Activated T-helper 1 cell treated with anti-CD3 and anti-CD28 coated beads, Interleukin-2, amount 50 U/mL, for 16 hours (primary cell): ENCODE data around the gene GPR37L1.
"Not testable (repeated sequence)": the region's sequence is repeated elsewhere in the genome, so short reads cannot be mapped to it uniquely, and the experiment has no call there.

ENCODE experiments used
- DNase-seq, 2 donors: peaks; one replicate each; pipeline ENCODE4 v3.0.0-alpha.2; 2020; ENCODE audit warnings: low read depth in 1 of 2, low spot score in 1 of 2

Gene GPR37L1

DNA sequence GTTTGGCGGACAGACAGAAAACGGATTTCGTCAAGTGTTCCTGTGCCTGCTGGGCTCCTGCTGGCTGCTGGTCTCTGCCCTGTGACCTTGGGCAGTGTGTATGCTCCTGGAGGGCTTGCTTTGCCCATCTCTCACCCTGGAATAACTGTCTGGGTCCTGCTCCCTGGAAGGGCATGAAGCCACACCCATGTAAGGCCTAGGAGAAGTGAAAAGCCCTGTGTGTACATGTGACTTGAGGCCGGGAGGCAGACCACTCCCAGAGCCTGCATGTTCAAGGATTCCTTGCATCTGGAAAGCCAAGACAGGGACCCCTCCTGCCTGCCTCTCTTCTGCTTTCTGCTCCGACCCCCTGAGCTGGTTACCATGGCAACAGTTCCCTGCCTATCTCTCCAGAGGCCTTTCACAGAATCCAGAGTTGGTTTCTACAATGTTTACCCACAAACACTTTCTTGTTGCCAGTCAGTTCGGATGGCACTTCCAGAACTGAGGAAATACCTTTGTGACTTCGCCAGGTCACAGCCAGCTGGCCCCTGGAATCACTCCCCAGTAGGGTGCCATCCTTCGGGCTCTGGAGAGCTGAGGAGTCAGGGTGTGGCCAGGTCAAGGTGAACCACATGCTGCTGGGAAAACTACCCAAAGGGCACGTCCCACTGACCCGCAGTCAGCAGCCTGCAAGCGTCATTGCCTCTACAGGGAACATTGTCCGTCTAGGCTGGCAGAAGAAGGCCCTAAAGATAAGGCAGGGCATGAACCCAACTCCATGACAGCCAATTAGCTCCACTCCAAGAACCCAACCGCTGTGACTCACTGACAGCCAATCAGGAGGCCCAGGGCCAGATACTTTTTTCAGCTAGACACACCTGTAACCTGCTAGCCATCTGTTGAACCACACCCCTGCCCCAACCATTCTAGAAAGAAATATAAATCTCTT lies 14.7 kb upstream of the GPR37L1 start:
- DNase-seq = no peak

DNA sequence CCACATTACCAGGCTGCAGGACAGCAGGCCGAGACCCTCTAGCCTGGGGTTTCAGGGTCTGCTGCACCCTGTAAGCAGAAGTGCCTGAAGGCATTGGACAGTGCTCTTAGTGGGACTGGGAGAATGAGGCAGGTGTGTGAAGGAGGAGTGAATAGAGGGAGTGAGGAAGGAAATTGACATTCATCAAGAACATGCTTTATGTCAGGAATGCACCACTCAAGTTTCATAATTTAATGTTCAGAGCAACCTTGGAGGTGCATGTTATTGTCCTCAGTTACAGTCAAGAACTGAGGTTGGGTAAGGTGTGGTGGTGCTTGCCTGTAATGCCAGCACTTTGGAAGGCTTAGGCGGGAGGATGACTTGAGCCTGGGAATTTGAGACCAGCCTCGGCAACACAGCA lies 11.7 kb upstream of the GPR37L1 start:
- DNase-seq = no peak

DNA sequence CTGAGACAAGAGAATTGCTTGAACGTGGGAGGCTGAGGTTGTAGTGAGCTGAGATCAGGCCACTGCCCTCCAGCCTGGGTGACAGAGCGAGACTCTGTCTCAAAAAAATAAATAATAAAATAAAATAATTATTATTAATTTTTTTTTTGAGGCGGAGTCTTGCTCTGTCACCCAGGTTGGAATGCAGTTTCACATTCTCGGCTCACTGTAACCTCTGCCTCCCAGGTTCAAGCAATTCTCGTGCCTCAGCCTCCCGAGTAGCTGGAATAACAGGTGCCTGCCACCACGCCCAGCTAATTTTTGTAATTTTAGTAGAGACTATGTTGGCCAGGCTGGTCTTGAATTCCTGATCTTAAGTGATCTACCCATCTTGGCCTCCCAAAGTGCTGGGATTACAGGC lies 11.1 kb upstream of the GPR37L1 start:
- DNase-seq = not testable (repeated sequence)

DNA sequence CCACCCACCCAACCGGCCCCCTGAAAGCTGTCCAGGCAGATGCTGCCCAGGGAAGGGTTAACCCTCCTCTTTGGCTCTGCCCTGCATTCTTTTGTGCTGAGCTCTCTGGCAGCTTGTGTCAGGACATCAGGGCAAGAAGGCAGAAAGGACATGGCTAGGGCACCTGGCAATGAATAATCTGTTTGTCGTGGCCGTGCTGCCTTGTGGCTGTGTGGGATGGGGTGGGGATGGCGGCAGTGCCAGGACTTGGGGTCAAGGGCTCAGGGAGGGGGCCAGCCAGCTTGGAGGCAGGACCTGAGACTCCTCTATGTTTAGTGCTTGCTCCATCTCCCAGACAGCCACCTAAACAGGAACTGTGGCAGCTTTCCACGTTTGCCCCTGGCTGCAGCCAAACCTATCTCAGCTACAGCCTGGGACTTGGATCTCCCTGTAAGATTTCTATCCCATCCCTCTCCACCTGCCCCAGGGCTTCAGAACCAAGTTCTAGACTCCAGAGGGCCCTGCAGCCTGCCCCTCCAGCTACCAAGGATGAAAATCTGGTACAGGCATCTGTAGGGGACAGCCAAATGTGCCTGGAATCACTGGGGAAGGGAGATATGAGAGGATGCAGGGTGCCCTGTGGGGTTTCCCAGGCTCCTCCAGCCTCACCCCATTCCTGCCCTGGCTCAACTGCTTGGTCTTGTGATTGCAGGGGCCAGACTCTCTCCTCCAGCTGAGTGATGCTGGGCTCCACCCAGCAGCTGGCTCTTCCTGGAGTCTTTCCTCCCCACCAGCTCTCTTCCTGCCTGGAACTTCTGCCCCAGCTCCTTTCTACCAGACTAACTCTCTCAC lies 9.6 kb upstream of the GPR37L1 start:
- DNase-seq = no peak

DNA sequence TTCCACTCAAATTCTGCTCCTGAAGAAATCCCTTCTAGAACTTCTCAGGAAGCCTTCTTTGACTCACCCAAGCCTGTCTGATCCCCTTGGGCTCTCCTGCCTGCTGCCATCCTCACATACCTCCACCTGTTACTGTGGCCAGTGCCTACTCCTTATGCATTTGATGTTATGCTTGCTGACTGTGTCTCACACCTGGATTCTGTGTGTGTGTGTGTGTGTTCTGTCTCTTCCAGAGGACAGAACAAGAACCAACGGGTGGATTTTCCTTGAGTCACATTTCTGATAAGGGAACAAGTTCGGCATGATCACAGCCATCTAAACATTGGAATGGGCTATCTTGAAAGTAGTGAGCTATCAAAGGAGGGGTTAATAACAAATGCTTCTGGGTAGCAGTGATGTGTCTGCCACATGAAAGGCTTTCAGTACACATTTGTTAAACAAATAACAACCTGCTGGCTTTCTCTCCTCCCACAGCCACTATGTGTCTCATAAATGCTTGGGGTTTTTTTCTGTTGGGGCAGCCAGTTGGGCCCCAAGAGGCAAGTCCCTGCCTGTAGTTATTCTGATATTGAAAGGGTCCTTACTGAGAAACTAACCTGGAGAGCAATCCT lies 8.9 kb upstream of the GPR37L1 start:
- DNase-seq = no peak

DNA sequence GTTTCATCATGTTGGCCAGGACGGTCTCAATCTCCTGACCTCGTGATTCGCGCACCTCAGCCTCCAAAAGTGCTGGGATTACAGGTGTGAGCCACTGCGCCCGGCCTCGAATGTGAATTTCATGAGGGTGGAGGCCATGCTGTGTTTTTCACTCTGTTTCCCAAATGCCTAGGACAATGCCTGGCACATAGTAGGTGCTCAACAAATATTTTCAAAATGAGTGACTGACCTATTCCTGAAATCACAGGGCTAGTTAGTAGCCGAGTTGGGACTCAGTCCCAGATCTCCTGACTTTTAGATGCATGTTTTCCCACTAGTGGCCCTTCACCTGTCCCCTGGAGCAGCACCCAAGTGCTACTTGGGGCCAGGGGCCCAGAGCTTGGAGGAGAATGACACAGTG lies 6.4 kb upstream of the GPR37L1 start:
- no peak for DNase-seq

DNA sequence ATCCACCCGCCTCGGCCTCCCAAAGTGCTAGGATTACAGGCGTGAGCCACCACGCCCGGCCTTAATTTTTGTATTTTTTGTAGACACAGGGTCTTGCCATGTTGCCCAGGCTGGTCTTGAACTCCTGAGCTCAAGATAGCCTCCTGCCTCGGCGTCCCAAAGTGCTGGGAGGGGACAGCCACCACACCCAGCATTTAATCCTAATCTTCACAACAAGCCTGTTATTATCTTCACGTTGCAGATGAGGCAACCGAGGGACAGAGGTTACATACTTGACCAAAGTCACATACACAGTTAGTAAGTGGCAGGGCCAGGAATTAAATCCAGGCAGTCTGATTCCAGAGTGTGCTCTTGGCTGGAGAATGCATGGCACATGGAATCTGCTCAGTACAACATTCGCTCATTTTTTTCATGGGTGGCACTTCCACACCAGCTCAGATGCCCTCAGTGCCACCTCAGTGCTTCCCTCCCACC lies 4.8 kb upstream of the GPR37L1 start:
- no peak for DNase-seq

DNA sequence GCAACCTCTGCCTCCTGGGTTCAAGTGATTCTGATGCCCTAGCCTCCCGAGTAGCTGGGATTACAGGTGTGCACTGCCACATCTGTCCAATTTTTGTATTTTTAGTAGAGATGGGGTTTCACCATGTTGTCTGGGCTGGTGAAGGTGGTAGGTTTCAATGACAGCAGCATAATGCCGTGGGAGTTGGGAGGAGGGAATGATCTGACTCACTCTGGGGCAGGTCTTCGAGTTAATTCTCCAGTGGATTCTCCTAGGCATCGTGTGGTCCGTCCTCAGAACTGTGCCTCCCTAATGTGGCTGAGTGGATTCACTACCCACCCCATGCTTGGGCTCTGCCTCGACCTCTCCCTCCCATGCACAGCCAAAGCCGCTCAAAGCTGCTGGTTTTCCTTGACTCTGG lies 1.7 kb upstream of the GPR37L1 start:
- DNase-seq = no peak

DNA sequence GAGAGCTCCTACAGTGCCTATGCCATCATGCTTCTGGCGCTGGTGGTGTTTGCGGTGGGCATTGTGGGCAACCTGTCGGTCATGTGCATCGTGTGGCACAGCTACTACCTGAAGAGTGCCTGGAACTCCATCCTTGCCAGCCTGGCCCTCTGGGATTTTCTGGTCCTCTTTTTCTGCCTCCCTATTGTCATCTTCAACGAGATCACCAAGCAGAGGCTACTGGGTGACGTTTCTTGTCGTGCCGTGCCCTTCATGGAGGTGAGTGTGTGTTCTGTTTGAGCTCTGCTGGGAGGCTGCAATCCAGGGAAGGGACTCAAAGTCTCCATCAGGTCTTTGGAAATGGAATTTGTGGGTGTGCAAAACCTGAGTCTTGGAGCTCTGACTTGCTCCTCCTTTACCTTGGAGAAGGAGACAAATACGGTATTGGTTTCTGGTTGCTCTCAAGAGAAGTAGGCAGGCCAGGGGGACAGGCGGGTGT lies 658 bp downstream of the GPR37L1 start:
- DNase-seq = no peak

DNA sequence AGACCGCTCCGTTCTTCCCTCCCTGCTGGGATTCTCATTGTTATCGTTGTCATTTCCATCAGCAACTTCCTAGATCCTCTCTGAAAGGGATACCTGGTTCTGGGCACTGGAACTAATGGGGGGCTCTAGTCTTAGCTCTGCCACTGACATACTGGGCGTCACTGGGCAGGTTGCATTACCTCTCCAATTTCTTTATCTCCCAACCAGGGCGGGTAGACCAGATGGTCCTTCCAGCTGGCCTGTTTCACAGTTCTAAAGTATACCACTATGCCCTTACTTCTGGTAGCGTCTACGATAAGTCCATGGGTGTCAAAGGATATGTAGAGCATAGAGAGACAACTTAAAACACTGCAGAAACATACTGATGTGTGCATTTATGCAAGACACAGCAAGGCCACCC lies 1.4 kb downstream of the GPR37L1 start:
- DNase-seq = no peak

DNA sequence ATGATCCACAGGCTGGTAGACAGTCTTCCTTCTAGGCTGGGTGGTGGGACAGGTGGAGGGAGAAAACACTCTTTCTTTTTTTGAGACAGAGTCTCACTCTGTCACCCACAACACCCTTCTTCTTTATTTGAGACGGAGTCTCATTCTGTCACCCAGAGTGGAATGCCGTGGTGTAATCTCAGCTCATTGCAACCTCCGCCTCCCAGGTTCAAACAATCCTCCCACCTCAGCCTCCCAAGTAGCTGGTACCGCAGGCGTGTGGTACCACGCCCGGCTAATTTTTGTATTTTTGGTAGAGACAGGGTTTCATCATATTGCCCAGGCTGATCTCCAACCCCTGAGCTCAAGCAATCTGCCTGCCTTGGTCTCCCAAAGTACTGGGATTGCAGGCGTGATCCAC lies 2.9 kb downstream of the GPR37L1 start:
- no peak for DNase-seq

DNA sequence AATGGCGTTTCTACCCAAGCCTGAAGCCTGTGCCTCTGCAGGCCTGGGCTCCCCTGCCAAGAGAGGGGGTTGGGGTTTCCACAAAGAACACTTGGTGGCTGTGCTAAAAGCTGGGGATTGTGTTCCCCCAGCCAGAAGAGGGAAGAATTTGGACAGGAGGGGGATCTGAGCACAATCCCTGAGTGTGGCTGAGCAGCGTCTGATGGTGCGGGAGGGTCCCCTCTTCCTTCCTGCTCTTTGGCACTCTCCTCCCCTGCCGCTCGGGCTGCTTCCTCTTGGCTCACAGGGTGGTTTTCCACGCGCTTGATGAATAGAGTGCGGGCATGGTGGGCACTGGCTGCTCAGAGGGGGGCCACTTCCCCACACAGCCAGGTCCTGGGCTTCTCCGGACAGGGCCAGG lies 3.7 kb downstream of the GPR37L1 start:
- no peak for DNase-seq

DNA sequence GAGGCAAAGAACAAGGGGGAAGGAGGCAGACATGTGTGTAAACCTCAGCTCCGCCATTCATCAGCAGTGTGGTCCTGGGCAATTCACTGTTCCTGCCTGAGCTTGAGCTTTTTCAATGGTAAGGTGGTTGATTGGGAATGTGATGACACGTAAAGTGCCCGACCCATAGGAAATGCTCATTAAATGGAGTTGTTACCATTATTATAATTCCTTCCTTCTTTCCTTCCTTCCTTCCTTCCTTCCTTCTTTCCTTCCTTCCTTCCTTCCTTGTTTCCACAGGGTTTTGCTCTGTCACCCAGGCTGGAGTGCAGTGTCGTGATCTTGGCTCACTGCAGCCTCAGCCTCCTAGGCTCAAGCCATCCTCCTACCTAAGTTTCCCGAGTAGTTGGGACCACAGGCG lies 4.3 kb downstream of the GPR37L1 start:
- DNase-seq = no peak

DNA sequence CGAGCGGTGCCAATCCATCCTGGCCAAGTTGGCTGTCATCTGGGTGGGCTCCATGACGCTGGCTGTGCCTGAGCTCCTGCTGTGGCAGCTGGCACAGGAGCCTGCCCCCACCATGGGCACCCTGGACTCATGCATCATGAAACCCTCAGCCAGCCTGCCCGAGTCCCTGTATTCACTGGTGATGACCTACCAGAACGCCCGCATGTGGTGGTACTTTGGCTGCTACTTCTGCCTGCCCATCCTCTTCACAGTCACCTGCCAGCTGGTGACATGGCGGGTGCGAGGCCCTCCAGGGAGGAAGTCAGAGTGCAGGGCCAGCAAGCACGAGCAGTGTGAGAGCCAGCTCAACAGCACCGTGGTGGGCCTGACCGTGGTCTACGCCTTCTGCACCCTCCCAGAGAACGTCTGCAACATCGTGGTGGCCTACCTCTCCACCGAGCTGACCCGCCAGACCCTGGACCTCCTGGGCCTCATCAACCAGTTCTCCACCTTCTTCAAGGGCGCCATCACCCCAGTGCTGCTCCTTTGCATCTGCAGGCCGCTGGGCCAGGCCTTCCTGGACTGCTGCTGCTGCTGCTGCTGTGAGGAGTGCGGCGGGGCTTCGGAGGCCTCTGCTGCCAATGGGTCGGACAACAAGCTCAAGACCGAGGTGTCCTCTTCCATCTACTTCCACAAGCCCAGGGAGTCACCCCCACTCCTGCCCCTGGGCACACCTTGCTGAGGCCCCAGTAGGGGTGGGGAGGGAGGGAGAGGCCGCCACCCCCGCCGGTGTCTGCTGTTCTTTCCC lies 5.3 kb downstream of the GPR37L1 start:
- DNase-seq = no peak

DNA sequence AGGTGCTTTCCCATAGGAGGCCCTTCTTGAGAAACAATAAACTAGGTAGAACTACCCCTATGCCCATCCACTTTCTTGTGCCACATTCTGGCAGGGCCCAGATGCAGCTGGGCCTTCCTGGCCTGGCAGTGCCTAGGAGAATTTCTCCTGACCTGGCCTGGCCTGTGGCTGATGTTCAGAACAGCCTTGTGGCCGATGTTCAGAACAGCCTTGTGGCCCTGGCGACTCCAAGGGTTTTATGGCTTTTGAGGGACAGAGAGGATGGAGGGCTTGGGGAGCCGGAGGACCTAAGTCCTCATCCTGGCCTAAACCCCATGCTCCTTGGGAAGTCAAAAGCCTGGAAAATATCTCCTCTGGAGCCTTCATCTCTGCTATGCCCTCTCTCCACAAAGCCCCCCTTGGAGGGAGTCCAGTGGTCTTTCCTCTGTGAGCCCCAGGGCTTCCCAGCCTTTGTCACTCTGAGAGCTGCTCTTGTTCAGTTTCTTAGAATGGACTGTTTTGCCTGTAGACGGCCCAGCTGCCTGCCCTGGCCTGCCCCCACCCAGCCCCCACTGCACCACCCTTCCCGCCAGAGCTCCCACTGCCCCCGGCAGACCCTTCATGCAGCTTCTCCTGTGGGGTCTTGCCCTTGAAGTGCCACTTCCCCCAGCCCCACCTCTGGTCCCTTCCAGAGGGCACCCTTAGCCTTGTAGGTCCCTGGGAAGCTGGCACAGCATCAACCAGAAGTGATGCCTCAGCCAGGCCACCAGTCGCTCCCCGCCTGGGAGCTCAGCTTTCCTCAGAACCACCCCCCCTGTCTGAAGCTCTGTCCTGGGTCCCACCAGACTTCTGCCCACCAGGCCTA lies 7.0 kb downstream of the GPR37L1 start:
- DNase-seq = no peak

DNA sequence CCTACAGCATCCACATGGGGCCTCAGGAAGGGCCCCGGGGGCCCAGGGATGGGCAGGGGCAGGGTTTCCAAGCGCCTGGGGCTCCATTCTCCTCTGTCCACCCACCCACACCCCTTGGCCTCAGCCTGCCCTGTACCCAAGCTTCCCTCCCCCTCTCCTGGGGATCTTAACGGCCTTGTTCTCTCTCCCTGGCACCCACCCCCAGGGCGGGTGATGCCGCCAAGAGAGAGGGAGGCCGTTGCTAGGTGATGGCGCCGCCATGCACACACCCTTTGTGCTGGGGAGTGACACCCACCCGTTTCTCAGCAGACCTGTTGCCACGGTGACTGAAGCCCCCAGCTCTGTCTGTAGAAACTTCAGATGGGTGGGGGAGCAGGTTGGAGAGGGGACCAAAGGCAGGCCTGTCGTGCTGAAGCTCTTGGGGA lies 7.6 kb downstream of the GPR37L1 start:
- no peak for DNase-seq

DNA sequence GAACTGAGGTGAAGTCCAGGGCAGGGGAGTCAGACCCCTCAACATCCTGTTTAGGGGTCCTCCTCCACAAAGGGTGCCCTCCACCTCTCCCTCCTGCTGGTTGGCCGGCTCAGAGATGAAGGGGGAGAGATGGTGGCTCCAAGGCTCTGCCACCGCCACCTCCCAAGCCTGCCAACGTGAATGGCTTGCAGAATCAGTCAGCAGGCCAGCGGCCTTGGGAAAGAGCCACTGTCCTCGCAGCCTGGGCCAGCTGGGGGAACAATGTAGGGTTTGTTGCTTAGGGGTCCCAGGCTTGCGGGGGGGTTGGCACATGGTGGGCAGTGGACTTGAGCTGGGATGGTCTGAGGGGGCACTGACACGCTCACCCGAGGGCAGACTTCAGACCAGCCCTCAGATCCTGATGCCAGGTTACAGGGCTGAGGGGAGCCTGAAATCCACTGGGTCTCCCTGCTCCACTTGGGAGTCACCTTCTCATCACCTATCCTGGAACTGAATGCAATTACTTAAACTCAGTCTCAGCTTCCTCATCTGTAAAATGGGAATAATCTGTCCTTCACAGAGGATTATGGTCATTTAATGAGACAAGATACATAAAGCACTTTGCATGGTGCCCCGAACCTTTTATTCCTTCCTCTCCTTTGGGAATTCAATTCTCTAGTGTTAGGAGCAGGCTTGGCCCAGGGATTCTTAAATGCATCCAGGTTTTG lies 8.3 kb downstream of the GPR37L1 start:
- DNase-seq = no peak

DNA sequence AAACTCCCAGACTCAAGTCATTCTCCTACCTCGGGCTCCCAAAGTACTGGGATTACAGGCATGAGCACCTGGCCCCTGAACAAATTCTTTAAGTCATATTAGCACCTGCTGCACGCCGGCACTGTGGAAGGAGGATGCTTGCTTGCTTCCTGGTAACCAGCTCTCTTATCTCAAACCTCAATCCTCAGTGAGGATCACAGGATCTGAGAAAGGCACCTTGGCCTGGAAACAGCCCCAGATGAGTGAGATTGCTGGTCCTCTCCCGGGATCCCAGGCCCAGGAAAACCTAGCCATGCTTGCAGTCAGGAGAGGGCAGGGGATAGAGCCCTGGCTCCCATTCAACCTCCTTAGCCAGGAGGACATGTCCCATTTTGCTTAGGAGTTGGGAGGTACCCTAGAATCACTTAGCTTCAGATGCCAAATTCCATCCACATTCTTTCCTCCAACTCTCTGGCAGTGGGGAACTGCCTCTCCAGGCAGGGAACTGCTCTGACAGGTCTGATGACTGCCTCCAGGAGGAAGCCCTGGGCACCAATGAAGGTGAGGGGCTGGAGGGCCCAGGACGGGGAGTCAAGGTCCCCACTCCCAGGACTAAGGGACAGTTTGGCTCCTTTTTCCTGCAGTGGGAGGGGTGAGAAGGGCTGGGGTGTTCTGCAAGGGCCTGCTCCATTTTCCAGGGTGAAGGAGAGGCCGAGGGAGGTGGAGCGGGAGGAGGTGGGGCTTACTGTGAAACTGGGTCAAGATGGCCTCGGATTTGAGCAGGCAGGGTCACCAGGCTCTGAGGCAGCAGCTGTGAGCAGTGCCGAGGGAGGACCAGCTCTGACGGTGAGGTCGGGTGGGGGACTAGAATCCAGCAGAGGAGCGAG lies 9.5 kb downstream of the GPR37L1 start:
- no peak for DNase-seq
